ENCODE measurements around the gene EFCAB6.

GRCh38 chr22:43542681-43543521 is 269.2 kb downstream of the EFCAB6 start:
- TF ChIP-seq, protein P1, sequence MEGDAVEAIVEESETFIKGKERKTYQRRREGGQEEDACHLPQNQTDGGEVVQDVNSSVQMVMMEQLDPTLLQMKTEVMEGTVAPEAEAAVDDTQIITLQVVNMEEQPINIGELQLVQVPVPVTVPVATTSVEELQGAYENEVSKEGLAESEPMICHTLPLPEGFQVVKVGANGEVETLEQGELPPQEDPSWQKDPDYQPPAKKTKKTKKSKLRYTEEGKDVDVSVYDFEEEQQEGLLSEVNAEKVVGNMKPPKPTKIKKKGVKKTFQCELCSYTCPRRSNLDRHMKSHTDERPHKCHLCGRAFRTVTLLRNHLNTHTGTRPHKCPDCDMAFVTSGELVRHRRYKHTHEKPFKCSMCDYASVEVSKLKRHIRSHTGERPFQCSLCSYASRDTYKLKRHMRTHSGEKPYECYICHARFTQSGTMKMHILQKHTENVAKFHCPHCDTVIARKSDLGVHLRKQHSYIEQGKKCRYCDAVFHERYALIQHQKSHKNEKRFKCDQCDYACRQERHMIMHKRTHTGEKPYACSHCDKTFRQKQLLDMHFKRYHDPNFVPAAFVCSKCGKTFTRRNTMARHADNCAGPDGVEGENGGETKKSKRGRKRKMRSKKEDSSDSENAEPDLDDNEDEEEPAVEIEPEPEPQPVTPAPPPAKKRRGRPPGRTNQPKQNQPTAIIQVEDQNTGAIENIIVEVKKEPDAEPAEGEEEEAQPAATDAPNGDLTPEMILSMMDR (conservative IDR thresholded peaks at IDR 0.05; ENCODE audit: low read length), result no peak
- no peak for TF ChIP-seq EZH2phosphoT487 (IDR thresholded peaks at IDR 0.05; ENCODE audit: borderline replicate concordance, low read depth, low read length)
